D721Med (cell line): ENCODE results near the gene GNG4.
A peak's percentile ranks its signal among the peaks of the same experiment; 100 is the strongest.

Experiments
- DNase-seq: peaks from one replicate; pipeline ENCODE4 v3.0.0; 2011; ENCODE audit warnings: low spot score; ENCODE audit not compliant: insufficient read length
- FAIRE-seq: peaks from 2 replicates; lab custom pipeline; 2011; peaks lifted over from hg19 to GRCh38; lab: Jason Lieb, UNC
- TF ChIP-seq, protein P1 (sequence below): IDR thresholded peaks from 2 replicates; pipeline ENCODE4 v1.5.1; 2012; ENCODE audit warnings: mild to moderate bottlenecking, control low read depth; ENCODE audit not compliant: insufficient read depth; ENCODE audit errors: missing control alignments

Gene GNG4

DNA sequence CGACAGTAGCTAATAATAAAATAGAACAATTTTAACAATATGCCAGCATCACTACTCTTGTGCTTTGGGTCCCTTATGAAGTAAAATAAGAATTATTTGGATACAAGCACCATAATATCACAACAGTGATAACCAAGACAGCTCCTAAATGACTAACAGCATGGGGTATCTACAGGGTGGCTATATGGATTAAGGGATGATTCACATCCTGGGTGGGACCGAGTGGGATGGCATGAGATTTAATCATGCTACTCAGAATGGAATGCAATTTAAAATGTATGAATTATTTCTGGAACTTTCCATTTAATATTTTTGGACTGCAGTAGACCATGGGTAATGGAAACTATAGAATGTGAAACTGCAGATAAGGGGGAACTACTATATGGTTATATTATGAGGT lies 117.2 kb downstream of the GNG4 start:
- DNase-seq = no peak
- no peak for FAIRE-seq
- TF ChIP-seq, protein P1, sequence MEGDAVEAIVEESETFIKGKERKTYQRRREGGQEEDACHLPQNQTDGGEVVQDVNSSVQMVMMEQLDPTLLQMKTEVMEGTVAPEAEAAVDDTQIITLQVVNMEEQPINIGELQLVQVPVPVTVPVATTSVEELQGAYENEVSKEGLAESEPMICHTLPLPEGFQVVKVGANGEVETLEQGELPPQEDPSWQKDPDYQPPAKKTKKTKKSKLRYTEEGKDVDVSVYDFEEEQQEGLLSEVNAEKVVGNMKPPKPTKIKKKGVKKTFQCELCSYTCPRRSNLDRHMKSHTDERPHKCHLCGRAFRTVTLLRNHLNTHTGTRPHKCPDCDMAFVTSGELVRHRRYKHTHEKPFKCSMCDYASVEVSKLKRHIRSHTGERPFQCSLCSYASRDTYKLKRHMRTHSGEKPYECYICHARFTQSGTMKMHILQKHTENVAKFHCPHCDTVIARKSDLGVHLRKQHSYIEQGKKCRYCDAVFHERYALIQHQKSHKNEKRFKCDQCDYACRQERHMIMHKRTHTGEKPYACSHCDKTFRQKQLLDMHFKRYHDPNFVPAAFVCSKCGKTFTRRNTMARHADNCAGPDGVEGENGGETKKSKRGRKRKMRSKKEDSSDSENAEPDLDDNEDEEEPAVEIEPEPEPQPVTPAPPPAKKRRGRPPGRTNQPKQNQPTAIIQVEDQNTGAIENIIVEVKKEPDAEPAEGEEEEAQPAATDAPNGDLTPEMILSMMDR = no peak

DNA sequence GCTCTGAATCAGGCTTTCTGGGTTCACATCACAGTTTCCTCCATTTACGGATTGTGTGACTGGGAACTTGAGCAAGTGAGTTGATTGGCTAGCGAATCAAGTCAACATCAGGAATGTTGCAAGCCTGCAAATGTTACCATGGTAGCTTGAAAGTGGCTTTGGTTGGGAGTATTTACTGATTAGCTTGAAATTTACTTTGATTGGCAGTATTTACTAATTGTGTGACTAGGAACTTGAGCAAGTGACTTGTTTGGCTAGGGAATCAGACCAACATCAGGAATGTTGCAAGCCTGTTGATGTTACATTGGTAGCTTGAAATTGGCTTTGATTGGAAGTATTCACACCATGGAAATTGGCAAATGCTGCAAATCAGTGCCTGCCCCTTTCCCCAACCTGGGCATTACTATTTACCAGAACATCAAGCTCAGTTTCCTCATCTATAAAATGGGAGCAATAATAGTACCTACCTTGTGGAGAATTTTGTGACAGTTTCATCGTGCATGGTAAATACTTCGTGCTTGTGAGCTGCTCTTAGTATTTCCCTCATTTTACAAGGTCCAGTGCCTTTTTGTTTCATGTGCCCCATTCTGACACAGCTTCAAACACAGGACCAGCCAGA lies 122.3 kb downstream of the GNG4 start:
- DNase-seq (no peak), FAIRE-seq (no peak)
- TF ChIP-seq, protein P1 = no peak

DNA sequence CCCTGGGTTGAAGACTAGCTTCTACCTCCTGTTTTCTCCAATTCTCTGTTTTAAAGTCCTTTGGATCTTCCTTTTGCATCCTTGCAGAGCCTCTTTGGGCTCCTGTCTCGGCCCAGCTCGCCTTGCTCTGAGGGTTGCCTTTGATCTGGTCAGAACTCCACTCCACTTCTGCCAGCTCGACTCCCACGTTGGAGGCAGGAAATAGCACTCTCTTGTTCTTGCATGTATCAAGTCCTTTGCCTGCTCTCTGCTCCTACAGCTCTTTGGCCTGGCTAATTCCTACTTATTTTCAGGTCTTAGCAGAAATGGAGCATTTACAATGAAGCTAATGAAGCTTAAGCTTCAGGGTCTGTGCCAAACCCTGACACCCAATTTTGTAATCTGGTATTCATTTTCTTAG lies 124.3 kb downstream of the GNG4 start:
- no peak for DNase-seq
- no peak for FAIRE-seq
- TF ChIP-seq, protein P1 = no peak

DNA sequence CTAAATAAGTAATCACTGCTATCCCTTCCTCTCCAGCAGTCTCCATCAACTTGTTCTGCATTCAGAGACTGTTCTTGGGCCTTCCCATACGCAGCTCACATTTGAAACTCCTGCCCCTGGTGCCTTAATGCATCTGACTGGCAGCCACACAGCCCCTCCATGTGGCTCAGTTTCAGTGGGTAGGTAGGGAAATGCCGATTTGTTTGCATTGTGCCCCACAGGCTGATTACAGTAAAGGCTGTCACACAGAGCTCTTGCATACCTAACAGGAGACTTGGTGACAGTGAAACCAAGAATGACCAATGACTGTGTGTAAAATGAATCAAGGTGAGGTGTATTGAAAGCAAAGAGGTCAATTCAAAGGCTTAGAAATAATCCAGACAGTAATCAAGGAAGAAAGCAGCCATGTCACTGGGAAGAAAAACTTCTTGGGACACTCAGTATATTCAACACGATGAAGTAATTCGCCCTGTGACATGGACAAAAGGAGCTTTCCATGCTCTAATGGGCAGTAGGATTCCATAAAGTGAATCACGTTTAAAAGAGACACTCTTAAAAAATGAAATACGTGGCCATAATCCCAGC lies 132.6 kb downstream of the GNG4 start:
- DNase-seq = no peak
- FAIRE-seq = no peak
- TF ChIP-seq, protein P1 = no peak

DNA sequence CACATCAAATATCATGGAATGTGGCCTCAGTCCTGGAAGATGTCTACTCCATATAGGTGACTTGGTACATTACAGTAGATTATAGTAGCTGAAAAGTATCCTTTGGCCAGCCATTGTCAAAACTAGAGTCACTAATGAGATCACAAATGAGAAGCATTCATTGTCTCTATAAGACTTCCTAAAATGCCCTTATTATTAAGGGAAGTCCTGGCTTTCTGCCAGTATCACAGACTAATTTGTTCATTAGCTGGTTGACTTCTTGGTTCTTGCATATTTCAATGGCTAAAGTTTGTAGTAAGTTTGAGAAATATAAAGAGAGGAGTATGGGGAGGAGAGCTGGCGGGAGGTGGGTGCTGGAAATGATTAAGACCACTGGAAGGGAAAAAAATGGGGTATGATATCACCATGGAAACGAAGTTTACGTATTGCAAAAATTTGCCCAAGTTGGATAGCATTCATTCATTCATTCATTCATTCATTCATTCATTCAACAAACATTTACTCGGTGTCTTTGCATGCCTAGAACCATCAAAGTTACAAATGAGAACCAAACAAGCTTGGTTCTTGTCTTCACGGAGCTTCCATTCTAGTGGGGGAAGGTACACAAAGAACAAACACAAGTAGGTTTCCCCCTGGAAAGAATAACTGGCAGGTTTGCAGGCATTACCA lies 133.6 kb downstream of the GNG4 start:
- DNase-seq (no peak), FAIRE-seq (peak; percentile 44)
- TF ChIP-seq, protein P1 = no peak

DNA sequence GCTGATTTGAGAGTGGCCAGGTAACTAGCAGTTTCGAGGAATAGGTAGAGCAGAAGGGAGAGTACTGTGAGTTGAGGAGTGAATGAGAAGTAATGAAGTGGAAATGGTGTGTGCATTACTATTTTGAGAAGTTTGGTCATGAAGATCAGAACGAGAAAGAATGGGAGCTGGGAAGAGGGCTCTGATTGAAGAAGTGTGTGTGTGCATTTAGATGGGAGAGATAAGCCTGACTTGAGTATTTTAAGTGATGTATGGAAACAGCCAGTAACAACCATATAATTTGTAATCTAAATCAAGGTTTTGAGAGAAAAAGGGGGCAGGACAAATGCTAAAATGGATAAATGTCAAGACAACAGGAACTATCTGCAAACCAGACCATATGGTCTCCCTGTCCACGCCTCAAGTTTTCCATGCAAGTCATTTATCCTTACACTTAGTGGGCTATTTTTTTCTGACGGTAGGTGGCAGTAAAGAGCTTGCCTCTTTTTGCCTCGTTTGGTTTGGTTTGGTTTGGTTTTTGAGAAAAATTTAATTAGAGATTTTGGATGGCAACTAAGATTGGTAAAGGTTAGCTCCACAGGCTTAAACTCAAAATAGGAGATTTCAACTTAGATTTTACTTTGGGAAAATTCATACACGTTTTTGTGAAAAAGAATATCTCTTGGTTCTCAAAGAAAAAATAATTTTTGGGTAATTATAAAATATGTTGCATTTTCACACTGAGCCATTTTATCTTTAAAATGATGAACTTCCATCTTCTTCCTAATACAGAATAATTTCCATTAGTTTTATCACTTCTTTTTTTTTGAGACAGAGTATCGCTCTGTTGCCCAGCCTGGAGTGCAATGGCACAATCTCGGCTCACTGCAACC lies 135.9 kb downstream of the GNG4 start:
- FAIRE-seq (peak; percentile 97), DNase-seq (no peak)
- TF ChIP-seq, protein P1 = peak; percentile 99
